Stimulated activated memory B cell treated with anti-CD40 and anti-IgM and Interleukin-4, amounts not matched to agents 10 μg/mL and 1 μg/mL and 100 μg/mL, for 72 hours (primary cell): Measurements from ENCODE around the gene TNFRSF8.

Source experiments
- ATAC-seq: fragments of 150-1000 bp; cut with Tn5 transposase; 2 replicates; pipeline ENCODE4 v1.10.0; 2021
- H3K27ac Mint-ChIP-seq: one replicate; pipeline ENCODE4 v1.8.0; 2022; ENCODE audit warnings: mild to moderate bottlenecking, mixed read lengths
- H3K27me3 Mint-ChIP-seq: one replicate; pipeline ENCODE4 v1.8.0; 2022; ENCODE audit warnings: mixed read lengths
- H3K36me3 Mint-ChIP-seq: one replicate; pipeline ENCODE4 v1.8.0; 2022; ENCODE audit warnings: mixed read lengths
- H3K4me1 Mint-ChIP-seq: one replicate; pipeline ENCODE4 v1.8.0; 2022; ENCODE audit warnings: mixed read lengths
- H3K4me3 Mint-ChIP-seq: one replicate; pipeline ENCODE4 v1.8.0; 2022; ENCODE audit warnings: mild to moderate bottlenecking, moderate library complexity, mixed read lengths
- H3K9me3 Mint-ChIP-seq: one replicate; pipeline ENCODE4 v1.8.0; 2022; ENCODE audit warnings: mixed read lengths

The TNFRSF8 gene

DNA sequence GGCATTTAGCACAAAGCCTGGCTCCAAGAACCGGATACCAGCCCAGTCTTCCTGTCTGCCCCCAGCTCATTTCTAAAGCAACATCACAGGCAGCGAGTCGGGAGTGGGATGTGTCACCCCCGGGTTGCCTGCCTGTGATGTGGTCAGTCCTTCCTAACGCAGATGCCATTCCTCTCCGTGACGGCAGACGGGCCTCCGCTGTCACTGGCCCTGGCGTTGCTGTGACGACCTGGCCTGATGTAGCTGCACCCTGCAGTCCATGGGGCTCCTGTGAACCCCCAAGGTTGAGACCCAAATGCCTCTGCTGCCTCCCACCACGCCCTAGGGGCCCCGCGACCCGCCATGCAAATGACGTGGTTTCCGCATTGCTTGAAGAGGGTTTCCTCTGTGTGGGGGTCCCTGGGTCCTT is 116.0 kb downstream of the TNFRSF8 start:
- peak; percentile 57 for ATAC-seq
- peak overlapping the region; percentile 75 for H3K27ac Mint-ChIP-seq
- no peaks in the 10 kb centered on the region for H3K27me3 Mint-ChIP-seq
- peaks cover 33% of the 10 kb centered on the region for H3K36me3 Mint-ChIP-seq
- peaks cover 96% of the 10 kb centered on the region for H3K4me1 Mint-ChIP-seq
- no peaks in the 10 kb centered on the region for H3K9me3 Mint-ChIP-seq
- peak overlapping the region; percentile 38 for H3K4me3 Mint-ChIP-seq

DNA sequence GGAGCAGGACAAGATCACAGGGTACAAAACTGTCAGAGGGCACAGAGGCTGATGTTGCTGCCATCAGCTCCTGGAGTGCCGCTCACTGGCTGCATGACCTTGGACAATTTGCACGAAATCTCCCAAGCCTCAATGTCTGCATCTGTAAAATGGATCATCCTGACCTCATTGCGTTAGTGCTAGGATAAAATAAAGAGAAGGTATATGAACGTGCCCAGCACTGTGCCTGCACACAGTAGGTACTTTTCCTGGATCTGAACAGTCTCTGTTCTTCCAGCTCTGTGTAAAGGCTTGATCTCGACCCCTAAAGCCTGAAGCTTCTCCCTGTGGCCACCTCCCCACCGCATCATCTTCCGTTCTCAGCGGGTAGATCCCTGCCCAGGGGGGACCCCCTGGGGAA is 116.6 kb downstream of the TNFRSF8 start:
- Mint-ChIP-seq H3K4me3 (peak overlapping the region; percentile 38), H3K27ac (peak overlapping the region; percentile 75), H3K4me1 (peaks cover 96% of the 10 kb centered on the region), H3K36me3 (peaks cover 38% of the 10 kb centered on the region), H3K9me3 (no peaks in the 10 kb centered on the region), H3K27me3 (no peaks in the 10 kb centered on the region)
- ATAC-seq, result no peak

DNA sequence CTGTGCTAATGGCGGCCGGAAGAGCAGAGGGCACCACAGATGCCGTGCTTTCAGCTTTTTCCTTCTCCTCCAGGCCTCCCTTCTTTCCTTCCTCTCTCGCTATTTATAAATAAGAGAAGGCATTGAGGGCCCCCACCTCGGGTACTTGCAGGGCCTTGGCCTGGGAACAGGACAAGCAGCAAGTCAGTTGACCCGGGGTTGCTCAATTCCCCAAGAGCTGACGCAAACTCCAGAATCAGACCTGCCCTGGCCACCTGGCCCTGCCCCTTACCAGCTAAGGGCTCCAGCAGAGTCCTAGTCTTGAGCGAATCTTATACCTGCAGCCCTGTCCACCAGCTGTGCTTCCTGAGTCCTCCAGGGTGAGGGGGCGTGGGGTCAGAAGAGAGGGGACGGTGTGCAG is 117.2 kb downstream of the TNFRSF8 start:
- Mint-ChIP-seq H3K4me1 (peaks cover 97% of the 10 kb centered on the region), H3K36me3 (peaks cover 40% of the 10 kb centered on the region), H3K27me3 (no peaks in the 10 kb centered on the region), H3K9me3 (no peaks in the 10 kb centered on the region), H3K4me3 (no peak overlapping the region), H3K27ac (no peak overlapping the region)
- ATAC-seq, result no peak

DNA sequence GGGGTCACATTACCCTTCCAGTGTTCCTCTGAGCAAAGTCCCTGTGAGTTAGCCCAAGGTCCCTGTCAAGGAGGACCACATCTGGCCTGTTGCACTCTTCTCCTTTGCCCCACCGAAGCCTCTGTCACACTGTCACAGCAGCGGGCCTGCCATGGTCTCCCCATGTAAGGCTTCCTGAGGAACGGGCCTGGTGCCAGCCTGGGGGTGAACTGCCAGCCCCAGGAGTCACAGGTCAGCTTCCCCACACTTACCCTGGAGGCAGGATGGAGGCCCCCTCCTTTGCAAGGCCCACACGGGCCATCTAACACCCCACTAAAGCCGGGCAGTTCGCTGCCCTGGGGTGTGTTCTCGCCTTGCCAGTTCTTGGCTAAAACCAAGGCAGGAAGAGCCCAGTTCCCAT is 117.8 kb downstream of the TNFRSF8 start:
- ATAC-seq, result no peak
- H3K4me1 Mint-ChIP-seq, result peaks cover 97% of the 10 kb centered on the region
- no peaks in the 10 kb centered on the region for H3K27me3 Mint-ChIP-seq
- no peak overlapping the region for H3K27ac Mint-ChIP-seq
- H3K4me3 Mint-ChIP-seq, result no peak overlapping the region
- no peaks in the 10 kb centered on the region for H3K9me3 Mint-ChIP-seq
- peaks cover 39% of the 10 kb centered on the region for H3K36me3 Mint-ChIP-seq

DNA sequence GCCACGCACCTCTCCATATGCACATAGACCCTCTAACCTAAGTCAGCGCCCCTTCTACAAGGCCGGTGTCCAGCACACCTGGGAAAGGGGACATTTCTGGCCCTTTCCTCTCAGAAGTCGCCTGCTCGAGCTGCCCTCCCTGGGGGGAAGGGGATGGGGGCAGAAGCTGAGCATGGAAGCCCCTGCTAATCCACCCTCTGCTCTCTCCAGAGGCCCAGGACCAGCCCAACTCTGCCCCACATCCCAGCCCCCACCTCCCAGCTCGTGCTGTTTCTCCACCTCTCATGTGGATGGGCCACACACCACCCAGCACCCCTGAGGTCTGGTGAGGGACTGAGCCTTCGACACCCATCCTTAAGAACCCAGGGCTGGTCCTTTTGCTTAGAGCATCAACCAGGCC is 118.5 kb downstream of the TNFRSF8 start:
- H3K9me3 Mint-ChIP-seq, result no peaks in the 10 kb centered on the region
- peaks cover 95% of the 10 kb centered on the region for H3K4me1 Mint-ChIP-seq
- H3K4me3 Mint-ChIP-seq, result no peak overlapping the region
- no peaks in the 10 kb centered on the region for H3K27me3 Mint-ChIP-seq
- H3K36me3 Mint-ChIP-seq, result peaks cover 34% of the 10 kb centered on the region
- H3K27ac Mint-ChIP-seq, result peak overlapping the region; percentile 85
- ATAC-seq, result no peak

DNA sequence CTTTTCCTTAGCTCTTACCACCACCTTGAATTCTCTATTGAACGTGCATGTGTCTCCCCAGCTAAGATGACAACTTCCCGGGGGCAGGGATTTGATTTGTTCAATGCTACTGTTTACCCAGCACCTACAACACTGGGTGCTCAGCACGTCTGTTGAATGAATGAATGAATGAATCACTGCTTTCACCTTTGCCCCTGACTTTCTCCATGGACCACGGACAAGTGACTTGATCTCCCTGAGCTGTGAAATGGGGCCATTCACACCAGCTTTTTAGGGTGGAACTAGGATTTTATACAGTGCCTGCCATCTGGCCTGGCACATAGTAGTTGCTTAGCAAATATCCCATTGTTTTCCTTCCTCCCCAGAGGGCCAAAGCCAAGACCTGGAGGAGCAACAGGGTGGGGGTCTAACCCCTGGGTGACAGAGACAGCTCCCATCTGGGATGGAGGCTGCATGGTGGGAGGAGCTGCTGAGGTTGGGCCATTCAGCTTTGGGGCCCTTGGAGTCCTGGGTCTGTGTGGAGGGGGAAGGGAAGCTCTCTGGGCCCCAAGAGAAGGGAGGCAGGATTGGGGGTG is 119.4 kb downstream of the TNFRSF8 start:
- Mint-ChIP-seq H3K4me3 (peak overlapping the region; percentile 6), H3K27ac (peak overlapping the region; percentile 85), H3K9me3 (no peaks in the 10 kb centered on the region), H3K27me3 (no peaks in the 10 kb centered on the region), H3K4me1 (peaks cover 94% of the 10 kb centered on the region), H3K36me3 (peaks cover 30% of the 10 kb centered on the region)
- ATAC-seq, result no peak

DNA sequence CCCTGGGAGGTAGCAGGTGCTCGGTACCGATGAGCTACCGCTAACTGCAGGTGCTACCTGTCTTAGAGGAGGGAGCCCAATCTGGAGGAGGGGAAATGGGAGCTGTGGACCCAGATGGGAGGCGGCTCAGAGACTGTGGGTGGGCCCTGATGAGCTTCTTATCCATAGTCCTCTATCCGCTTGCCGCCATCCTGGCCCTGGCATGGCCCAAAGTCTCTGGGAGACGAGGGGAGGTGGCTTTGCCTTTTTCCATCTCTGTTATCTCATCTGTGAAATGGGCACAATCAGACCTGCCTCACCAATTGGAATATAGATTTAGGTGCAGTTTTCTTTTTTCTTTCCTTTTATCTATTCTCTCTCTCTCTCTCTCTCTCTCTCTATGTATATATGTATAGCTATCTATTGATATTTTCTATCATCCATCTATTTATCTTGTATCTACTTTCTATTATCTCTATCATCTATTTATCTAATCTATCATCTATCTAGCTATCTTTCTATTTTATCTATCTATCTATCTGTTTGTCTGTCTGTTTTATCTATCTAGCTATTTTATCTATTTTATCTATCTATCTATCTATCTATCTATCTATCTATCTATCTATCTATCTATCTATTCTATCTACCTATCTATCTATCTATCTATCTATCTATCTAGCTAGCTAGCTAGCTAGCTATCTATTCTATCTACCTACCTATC is 120.1 kb downstream of the TNFRSF8 start:
- Mint-ChIP-seq H3K4me1 (peaks cover 94% of the 10 kb centered on the region), H3K4me3 (no peak overlapping the region), H3K27me3 (no peaks in the 10 kb centered on the region), H3K27ac (peak overlapping the region; percentile 85), H3K9me3 (no peaks in the 10 kb centered on the region), H3K36me3 (peaks cover 28% of the 10 kb centered on the region)
- ATAC-seq, result no peak

DNA sequence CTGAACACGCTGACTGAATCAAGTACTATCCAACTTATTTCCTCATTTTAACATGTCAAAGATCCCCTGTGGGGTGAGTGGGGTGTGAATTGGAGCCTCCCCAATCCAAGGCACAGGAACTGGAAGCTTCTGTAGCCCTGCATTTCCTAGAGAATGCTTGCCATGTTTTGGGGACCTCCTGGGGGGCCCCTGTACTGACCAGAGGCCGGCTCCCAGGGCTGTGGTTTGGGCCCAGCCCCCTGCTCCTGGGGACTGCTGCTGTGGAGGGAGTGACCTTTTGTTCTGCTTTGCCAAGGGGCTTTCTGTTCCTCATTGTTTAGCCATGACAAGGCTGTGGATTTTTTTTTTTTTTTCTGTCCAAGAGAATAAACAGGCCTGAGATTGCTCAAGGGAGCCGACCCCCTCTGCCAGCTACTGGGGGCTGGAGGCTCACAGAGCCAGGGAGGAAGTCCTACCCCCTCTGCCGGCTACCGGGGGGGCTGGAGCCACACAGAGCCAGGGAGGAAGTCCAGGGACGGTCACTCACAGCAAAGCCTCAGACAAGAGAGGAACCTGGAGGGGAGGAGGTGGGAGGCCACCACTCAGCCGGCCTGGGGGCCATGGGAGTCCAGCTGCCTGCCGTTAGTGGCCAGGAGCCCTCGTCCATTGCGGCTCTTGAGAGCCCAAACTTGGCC is 121.0 kb downstream of the TNFRSF8 start:
- no peaks in the 10 kb centered on the region for H3K27me3 Mint-ChIP-seq
- peaks cover 92% of the 10 kb centered on the region for H3K4me1 Mint-ChIP-seq
- peak overlapping the region; percentile 67 for H3K4me3 Mint-ChIP-seq
- peaks cover 31% of the 10 kb centered on the region for H3K36me3 Mint-ChIP-seq
- peak; percentile 76 for ATAC-seq
- H3K27ac Mint-ChIP-seq, result peak overlapping the region; percentile 85
- no peaks in the 10 kb centered on the region for H3K9me3 Mint-ChIP-seq

DNA sequence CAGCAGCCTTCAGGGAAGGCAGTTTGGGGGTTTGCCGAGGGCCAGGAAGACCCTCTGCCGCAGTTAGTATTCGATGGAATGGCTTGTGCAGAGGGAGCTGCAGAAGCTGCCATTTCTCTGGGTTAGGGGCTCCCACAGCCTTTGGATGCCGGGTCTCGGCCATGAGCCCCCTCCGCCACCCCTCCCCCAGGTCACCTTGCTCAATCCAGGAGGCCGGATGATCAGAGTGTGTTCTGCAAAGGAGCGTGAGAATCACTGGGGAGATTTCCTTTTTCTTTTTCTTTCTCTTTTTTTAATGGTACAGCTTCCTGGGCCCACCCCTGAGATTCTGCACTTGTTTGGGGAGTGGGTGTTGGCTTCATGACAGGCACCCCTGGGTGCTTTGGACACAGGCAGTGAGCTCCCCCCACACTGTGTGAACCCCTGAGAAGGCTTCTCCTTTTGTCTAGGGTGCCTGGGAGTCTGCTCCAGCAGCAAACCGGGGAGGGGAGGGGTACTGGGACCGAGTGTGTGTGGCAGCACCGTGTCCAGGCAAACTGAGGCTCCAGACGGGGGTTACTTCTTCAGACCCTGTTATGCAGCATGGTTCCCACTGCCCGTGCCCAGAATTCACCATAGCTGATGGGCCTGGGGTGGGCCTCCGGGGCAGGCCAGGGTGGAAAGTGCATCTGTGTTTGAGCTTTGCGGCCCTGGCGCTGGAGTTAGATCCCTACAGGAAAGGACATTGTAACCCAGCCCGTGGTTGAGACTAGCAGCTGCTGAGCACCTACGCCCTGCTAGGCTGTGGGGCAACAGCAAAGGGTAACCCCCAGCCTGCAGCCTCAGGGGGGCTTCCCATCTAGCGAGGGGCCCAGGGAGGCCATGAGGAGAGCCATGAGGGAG is 122.2 kb downstream of the TNFRSF8 start:
- H3K27ac Mint-ChIP-seq, result peak overlapping the region; percentile 85
- no peak overlapping the region for H3K4me3 Mint-ChIP-seq
- H3K9me3 Mint-ChIP-seq, result no peaks in the 10 kb centered on the region
- peaks cover 40% of the 10 kb centered on the region for H3K36me3 Mint-ChIP-seq
- no peak for ATAC-seq
- H3K4me1 Mint-ChIP-seq, result peaks cover 90% of the 10 kb centered on the region
- H3K27me3 Mint-ChIP-seq, result no peaks in the 10 kb centered on the region

DNA sequence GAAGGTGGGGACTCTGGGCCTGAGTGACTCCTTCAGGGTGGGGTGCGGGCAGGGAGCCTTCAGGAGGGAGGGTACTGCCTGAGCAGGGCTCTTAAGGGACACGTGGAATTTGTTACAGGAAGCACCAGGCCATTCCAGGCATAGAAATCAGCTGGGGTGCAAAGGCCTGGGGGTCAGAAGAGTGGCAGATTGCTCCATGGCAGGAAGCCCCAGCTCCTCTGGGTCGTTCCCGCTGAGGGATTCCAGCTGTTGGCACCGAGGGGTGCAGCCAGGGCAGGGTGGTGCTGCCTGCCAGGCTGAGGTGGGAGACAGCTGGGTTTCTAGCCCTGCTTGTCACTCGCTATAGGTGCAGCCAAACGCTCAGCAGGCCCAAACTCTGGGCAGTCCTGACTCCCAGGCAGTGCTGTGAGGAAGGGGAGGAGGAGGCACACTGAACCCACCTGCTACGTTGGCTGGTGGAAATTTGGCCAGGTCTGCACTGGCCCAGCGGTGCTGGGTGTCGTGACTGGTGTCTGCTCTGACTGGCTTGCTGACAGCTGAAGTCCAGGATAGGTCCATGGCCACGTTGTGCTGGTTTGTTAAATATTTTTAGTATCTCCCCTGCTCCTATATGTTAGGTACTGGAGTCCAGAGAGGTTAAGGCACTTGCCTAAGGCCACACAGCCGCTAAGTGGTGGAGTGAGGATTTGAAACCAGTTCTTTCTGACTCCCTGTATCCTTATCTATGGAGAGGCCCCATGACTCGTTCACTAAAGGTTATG is 123.0 kb downstream of the TNFRSF8 start:
- no peaks in the 10 kb centered on the region for H3K27me3 Mint-ChIP-seq
- H3K4me3 Mint-ChIP-seq, result no peak overlapping the region
- peaks cover 48% of the 10 kb centered on the region for H3K36me3 Mint-ChIP-seq
- ATAC-seq, result no peak
- peaks cover 92% of the 10 kb centered on the region for H3K4me1 Mint-ChIP-seq
- H3K27ac Mint-ChIP-seq, result peak overlapping the region; percentile 85
- H3K9me3 Mint-ChIP-seq, result no peaks in the 10 kb centered on the region

DNA sequence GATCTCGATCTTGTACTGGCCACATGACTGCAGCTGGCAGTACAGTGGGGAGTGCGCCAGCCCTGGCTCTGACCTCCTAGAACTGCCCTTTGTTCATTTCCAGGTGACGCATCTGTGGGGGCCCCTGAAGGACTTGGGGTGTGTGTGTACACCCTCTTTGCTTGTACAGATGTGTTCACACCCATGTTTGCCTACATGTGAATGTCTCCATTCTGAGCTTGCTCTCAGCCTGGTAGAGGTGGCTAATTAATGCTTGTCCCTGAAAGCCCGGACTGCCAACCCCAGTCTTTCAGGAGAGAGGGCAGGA is 123.5 kb downstream of the TNFRSF8 start:
- ATAC-seq, result no peak
- Mint-ChIP-seq H3K4me3 (no peak overlapping the region), H3K36me3 (peaks cover 51% of the 10 kb centered on the region), H3K27ac (peak overlapping the region; percentile 85), H3K4me1 (peaks cover 90% of the 10 kb centered on the region), H3K9me3 (no peaks in the 10 kb centered on the region), H3K27me3 (no peaks in the 10 kb centered on the region)

DNA sequence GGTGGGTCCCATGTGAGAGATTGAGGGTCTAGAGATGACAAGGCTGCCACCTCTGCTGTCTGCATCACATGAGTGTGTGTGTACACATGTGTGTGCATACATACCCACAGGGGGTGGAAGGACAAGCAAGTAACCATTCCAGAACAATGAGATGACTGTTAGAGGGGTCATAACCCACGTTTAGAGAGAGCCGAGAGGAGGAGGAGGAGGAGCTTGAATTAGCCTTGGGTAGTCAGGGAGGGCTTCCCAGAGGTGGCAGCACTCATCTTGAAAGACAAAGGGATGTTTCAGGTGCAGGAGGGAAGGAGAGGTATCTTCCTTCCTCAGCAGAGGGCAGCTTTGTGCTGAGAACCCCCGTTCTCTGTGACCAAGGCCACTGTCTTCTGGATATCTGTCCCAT is 125.0 kb downstream of the TNFRSF8 start:
- no peak for ATAC-seq
- Mint-ChIP-seq H3K4me3 (no peak overlapping the region), H3K36me3 (peaks cover 61% of the 10 kb centered on the region), H3K27me3 (no peaks in the 10 kb centered on the region), H3K27ac (peak overlapping the region; percentile 21), H3K4me1 (peaks cover 81% of the 10 kb centered on the region), H3K9me3 (no peaks in the 10 kb centered on the region)

DNA sequence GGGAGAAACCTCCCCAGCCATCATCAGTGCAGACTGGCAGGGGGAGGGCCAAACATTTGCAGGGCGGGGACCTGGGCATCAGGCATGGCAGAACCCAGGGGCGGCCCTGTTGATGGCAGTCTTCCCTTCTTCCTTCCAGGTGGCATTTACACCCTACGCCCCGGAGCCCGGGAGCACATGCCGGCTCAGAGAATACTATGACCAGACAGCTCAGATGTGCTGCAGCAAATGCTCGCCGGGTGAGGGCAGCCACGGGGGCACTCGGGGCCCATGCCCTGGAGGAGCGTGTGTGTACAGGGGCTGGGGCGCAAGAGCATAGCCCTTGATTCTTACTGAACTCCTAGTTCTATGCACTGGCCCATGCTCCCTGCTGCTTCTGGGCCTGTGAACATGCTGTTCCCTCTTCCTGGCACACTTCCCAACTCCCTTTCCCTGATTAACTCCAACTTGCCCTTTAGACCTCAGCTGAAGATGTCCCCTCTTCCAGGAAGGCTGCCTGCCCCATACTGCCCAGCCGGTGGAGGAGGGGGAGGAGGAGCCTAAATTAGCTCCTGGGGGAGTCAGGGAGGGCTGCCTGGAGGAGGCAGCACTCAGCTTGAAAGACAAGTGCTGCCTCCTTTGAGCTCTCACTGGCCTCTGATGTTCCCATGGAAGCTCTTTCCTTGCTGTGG is 125.7 kb downstream of the TNFRSF8 start:
- Mint-ChIP-seq H3K9me3 (no peaks in the 10 kb centered on the region), H3K27ac (peak overlapping the region; percentile 6), H3K4me1 (peaks cover 80% of the 10 kb centered on the region), H3K27me3 (no peaks in the 10 kb centered on the region), H3K36me3 (peaks cover 64% of the 10 kb centered on the region), H3K4me3 (no peak overlapping the region)
- no peak for ATAC-seq

DNA sequence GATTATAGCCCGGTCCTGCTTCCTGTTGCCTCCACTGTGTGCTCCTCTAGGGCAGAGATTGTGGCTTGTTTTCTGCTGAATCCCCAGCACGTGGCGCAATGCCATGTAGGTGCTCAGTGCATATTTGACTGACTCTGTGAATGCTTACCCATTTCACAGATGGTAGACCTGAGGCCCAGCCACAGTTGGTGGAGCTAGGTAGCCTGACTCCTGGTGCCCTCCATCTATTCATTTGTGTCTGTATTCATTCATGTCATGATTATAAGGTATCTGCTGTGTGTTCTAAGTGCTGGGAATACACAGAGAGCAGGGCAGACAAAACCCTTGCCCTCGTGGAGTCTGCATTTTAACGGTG is 126.2 kb downstream of the TNFRSF8 start:
- ATAC-seq, result no peak
- Mint-ChIP-seq H3K27ac (peak overlapping the region; percentile 6), H3K27me3 (no peaks in the 10 kb centered on the region), H3K36me3 (peaks cover 68% of the 10 kb centered on the region), H3K4me3 (no peak overlapping the region), H3K4me1 (peaks cover 80% of the 10 kb centered on the region), H3K9me3 (no peaks in the 10 kb centered on the region)
